Stimulated activated CD8-positive, alpha-beta memory T cell treated with anti-CD3 and anti-CD28 coated beads, Interleukin-12 subunit alpha, Interleukin-12 subunit beta, amount 100 ng/mL, for 24 hours (primary cell): ENCODE data around the gene EXOSC1.
"Not testable (repeated sequence)": the region's sequence is repeated elsewhere in the genome, so short reads cannot be mapped to it uniquely, and the experiment has no call there.

ENCODE experiments used
- DNase-seq: peaks from one replicate; pipeline ENCODE4 v3.0.0-alpha.2; 2020; ENCODE audit errors: extremely low read depth

EXOSC1 gene

GRCh38 chr10:97445722-97446639 lies at the start of gene EXOSC1, which contains the start of gene ZDHHC16:
Gene EXOSC1, minus strand, starts transcription at chr10:97446006. Its CDS starts 21 bp downstream, at chr10:97445985.
Gene ZDHHC16, plus strand, starts transcription at chr10:97446175. Its CDS starts 5,501 bp downstream, at chr10:97451676.
- DNase-seq, result peak; percentile 82

GRCh38 chr10:97494863-97495506 lies 49.2 kb upstream of the EXOSC1 start:
- no peak for DNase-seq

DNA sequence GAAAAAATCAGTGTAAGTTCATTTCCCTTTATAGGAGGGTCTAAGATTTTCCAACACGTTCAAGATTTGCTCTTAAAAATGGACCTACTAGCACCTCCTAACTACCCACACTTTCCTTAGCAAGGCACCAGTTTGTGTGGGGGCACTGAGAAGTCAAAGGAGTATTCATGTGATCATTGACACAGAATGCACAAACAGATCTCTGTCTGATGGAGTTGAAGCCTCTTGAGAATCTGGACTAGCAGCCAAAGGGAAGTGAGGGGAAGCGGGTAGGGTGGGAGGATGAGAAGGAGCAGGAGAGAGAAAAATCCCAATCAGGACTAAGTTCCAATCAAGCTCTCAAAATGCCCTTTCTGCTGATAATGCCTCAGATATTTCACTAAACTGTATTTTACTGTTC lies 48.3 kb upstream of the EXOSC1 start:
- no peak for DNase-seq

GRCh38 chr10:97490592-97490991 lies 44.8 kb upstream of the EXOSC1 start:
- DNase-seq, result no peak

- DNase-seq, result no peak
Observed at GRCh38 chr10:97485647-97486281, 40.0 kb upstream of the EXOSC1 start.

- no peak for DNase-seq
Observed at GRCh38 chr10:97483921-97484320, 38.1 kb upstream of the EXOSC1 start.

DNA sequence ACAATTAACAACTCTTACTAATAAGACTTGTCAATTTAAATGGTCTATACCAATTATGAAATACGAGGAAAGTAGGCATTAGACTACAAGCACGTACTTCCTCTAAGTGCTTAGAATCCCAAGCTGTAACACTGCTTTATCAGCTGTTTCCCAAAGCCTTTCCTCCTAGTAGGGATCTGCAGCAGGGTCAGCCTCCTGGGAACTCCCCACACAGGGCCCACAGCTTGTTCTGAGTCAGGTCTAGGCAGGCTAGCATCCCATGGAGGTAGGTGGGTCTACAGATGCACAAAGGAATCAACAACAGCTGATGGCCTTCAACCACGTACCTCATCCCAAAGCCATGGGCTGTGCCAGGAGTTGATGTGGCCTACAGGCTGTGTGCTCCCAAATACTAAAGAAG lies 37.7 kb upstream of the EXOSC1 start:
- no peak for DNase-seq

DNA sequence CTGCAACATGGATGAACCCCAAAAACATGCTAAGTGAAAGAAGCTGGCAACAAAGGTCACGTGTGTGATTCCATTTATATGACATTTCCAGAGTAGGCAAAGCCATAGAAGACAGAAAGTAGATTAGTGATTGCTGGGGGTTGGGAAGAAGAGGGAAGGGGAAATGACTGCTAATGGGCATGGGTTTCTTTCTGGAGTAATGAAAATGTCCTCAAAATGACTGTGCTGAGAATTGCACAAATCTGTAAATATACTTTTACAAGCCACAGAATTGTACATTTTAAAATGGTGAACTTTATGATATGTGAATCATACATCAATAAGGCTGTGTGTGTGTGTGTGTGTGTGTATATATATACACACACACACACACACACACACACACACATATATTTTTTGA lies 36.6 kb upstream of the EXOSC1 start:
- DNase-seq, result no peak

- no peak for DNase-seq
Observed at GRCh38 chr10:97481071-97481470, 35.3 kb upstream of the EXOSC1 start.

DNA sequence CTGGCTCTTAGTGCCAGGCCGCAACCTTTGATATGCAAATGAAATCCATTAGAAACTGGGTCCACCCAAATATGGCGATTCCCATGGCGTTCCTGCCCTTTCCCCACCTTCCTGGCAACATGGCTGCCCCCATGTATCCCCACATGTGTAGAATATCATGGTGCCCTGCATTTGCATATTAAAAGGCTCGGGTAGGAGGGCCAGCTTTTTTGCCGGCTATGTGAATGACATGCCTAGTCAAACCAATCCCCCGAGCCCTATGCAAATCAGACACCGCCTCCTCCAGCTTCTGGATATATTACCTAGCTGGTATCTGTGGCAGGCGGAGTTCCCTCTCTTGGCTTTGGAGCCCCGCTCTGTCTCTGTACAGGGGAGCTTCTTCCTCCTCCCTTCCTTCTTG lies 34.1 kb upstream of the EXOSC1 start:
- DNase-seq, result no peak

DNA sequence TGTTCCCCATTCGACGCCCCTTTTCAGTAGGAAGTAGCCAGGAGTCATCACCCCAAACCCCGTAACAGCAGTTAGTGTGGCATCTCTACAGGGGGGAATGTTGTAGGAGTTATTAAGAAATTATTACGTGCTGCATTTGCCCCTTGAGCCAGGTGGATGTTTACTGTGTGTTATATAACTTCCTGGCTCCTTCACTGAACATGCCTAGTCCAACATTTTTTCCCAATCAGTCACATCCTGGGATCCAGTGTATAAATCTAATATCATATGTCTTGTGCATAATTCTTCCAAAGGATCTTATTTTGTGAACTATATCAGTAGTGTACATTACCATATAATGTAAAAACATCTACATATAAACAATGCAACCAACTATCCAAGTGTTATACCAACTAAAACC lies 33.6 kb upstream of the EXOSC1 start:
- DNase-seq, result not testable (repeated sequence)

DNA sequence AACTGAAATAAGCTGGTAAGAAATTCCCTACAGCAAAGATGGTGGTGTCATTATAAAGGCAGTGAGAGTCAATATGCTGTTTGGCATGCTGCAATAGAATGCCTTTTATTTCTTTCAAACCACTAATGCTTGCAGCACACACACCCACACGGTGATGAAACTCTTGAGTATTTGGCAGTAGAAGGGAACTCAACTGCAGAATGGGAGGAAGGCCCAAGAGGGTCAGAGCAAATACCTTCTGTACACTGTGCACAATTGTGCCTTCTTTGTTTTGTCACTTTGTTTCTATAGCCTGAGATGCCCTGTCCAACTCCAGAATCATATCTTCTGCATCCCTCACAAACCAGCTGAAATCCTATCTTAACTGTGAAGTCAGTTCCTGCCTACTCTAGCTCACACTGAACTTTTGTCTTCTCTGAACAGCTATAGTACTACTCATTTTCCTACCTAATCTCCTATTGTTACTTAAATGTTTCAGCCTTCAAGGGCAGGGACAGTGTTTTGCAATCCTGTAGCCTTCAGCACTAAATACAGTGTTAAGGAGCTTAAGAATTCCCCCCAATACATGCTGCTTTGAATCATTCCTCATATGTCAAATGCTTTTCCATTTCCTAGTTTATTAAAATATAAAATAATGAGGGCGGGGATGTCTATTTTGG lies 30.3 kb upstream of the EXOSC1 start:
- DNase-seq, result no peak

- DNase-seq, result no peak
Observed at GRCh38 chr10:97474918-97475317, 29.1 kb upstream of the EXOSC1 start.

DNA sequence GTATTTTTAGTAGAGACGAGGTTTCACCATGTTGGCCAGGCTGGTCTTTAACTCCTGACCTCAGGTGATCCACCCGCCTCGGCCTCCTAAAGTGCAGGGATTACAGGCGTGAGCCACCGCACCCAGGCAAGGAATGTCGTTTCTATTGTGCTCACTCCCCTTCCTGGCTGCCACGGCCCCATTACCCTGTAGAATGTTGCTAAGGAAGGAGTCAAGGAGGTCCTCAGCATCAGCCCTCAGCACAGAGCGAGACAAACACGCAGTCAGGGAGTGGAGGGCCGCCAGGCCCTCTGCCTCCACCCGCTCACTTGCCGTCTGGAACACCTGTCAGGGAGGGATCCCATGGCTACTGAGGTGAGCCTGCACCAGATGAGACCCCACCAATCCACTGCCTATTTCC lies 23.0 kb upstream of the EXOSC1 start:
- DNase-seq, result not testable (repeated sequence)

DNA sequence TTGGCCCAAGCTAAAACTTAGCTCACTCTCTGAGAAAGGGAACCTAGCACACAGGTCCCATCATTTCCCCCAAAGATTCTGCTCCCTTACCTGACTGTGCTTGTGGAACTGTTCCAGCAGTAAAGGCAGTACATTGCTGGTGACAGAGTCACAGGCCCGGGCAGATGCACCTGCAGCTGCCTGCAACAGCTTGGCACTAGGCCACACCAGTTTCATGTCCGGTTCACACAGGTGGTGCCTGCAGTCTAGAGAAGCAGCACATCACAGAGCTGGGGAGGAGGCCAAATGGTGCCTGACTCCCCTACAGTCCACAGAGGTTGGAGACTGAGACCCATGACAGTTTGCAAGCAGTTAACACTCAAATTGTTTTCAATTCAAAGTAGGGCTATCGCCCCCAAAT lies 22.4 kb upstream of the EXOSC1 start:
- no peak for DNase-seq

DNA sequence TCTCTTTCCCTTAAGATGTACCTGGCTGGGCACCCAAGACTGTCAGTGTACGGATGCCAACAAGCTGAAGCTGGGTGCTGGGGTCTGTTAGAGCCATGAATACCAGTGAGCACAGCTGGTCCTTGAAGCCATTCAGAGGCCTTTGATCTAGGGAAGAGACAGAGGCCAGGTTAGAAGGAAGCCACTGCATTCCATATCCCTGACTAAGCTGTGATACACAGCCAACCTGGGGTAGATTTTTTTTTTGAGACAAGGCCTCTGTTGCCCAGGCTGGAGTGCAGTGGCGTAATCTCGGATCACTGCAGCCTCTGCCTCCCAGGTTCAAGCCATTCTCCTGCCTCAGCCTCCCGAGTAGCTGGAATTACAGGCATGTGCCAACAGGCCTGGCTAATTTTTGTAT lies 20.9 kb upstream of the EXOSC1 start:
- no peak for DNase-seq

- no peak for DNase-seq
Observed at GRCh38 chr10:97465982-97466381, 20.2 kb upstream of the EXOSC1 start.

DNA sequence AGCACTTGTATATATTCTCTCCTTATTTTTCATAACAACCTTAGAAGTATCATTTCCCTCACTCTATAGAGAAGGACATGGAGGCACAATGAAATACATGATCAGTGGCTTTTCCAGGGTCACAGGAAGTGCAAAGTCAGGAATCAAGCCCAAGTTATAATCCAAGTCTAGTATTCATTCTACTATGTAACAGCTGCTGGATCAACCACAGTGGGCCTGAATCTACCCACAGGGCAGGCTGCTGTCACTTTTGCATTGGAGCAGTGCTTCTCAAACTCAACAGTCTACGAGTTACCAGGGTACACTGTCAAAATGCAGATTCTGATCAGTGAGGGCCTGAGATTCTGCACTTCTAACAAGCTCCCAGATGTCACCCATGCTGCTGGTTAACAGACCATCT lies 18.4 kb upstream of the EXOSC1 start:
- DNase-seq, result no peak

DNA sequence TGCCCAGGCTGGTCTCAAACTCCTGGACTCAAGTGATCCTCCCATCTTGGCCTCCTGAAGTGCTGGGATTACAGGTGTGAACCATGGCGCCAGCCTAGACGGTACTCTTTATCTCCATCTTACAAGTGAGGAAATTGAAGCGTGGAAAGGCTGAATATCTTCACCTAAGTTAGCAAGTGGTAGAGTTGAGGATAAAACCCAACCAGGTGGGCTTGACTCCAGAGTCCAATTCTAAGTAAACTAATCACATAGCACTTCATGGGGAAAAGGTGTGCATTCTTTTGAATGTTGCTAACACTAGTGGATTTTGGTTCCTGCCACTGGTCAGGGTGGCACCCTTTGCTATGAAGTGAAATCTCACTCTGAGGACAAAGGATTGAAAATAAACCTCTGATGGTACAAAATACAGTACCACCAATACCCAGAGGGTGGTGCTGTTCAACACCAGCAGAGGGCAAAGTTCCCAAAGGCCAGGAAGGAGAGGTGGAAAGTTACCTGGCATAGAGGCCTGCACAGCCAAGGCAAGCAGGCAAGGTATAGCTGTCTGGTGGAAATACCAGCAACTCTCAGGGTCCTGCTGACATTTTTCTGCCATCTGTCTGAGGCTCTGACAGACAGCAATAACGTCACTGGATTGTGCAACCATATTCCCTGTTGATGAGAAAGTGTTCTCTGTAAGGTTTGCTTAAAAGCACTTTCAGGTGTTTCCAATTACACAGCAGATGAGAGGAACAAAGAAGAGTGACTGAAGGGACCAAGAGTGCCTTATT lies 17.7 kb upstream of the EXOSC1 start:
- DNase-seq, result no peak

DNA sequence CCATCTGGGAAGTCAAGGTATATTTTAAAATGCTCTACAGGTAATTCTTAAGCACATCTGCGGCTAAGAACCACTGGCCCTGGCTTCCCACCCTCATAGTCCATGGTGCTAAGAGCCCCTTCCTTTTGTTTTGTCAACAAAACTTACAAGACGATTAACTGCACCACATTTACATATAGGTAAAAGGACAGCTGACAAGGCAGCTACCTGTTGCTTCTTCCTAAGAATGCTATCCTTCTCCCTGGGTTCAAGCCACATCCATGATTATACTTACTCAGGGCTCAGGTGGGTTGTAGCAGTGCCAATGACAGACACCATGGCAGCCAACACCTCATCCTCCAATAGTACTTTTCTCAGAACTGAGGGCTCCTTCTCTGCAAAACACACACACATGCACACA lies 16.5 kb upstream of the EXOSC1 start:
- no peak for DNase-seq

DNA sequence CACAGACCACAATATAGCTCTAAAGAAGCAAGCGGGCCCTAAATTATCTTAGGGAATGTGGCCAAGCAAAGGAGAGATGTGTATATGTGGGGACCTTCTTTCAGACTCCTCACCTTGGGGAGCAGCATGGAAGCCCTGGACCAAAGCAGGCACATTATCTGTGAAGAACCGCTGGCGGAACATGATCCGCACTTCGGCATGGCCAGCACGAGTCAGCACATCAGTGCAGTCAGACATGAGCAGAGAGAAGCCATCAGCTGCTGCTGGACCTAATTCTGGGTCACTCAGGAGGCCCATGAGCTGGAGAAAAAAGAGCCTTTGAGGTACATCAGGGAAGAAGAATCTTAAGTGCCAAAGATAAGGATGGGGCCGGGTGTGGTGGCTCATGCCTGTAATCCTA lies 14.1 kb upstream of the EXOSC1 start:
- DNase-seq, result no peak
